ENCODE results near the gene MTCL3.

MTCL3 gene

DNA sequence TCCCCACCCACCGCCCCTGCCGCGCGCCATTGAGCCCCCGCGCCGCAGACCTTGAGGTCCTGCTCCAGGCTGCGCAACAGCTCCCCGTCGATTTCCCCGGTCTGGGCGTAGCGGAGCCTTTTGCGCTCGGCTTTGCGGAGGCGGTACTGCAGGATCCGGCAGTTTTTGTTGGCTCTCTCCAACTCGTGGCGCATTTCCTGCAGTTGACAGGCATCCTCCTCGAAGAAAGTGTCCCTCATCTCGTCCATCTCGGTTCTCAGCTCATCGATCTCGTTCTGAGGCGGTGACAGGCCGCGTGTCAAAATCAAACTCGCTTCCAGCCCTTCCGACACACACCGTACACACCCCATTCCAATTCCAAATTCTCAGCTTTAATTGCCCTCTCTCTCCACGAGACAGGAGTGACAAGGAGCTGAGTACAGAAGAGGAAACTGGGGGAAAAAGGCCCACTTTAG is 4.3 kb downstream of the MTCL3 start:
- no peak for FAIRE-seq

DNA sequence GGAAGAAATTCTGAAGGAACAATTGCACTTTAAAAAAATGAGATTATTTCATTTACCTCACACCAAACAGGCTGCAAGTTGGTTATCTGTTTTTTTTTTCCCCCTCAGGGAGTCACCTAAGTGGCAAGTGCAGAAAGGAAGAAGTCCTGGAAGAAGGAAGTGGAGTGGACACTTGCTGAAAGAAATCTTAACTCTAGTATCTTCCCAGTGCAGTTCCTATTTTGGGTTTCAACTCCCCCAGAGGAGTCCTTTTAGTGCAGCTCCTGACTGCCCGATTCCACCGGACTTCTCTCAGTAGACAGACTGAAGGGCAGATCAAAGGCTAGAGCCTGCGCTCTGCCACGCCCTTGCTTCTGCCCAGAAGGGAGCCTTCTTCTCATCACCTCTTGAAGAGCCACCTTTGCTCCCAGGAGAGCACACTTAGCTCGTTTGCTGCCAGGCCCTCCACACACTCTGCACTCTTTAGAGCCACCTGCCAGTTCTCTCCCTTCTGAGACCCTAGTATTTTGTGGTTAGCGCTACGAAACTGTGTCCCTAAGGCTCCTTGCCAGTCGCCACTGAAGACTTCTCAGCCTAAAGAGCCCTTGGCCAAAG is 4.9 kb downstream of the MTCL3 start:
- FAIRE-seq = no peak

DNA sequence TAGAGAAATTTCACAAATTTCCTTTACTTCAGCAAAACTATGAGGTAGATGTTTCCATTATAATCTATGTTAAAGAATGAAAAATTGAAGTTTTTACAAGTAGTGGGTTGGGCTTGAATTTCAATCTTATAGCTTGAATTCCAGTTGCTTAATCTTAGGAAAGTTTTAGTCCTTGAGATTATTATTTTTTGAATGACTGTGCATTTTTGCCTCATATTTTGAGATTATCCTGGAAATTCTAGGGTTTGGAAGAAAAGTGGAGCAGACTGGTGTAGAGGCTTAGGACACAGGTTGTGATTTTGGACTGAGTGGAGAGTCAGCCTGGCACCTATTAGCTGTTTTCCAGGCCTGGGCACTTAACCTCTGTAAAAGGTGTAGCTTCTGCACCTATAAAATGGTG is 5.7 kb downstream of the MTCL3 start:
- FAIRE-seq = no peak

DNA sequence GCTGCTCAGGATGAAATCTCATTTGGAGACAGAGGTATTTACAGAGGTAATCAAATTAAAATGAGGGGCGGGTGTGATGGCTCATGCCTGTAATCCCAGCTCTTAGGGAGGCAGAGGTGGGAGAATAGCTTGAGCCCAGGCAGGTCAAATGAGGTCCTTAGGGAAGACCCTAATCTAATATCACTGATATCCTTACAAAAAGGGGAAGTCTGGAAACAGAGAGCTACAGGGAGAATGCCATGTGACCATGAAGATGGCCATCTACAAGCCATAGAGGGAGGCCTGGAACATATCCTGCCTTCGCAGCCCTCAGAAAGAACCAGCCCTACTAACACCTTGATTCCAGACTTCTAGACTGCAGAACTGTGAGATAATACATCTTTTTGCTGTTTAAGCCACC is 8.3 kb downstream of the MTCL3 start:
- no peak for FAIRE-seq

DNA sequence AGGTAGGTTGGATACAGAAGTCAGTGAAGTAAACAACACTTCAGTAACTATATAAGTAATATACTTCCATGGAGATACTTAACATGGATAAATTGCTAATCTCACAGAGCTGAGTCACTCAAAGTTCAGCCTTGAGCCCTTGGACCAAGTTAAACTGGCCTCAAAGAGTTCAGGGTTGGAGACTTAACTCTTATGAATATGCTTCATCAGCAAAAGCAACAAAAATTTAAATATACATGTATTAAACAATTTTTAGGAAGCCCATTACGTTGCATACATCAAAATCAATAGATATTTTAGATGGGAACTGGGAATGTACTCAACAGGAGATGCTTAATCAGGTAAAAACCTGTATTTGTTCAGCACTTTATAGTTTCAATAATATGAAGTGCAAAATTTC is 12.2 kb downstream of the MTCL3 start:
- FAIRE-seq = no peak

DNA sequence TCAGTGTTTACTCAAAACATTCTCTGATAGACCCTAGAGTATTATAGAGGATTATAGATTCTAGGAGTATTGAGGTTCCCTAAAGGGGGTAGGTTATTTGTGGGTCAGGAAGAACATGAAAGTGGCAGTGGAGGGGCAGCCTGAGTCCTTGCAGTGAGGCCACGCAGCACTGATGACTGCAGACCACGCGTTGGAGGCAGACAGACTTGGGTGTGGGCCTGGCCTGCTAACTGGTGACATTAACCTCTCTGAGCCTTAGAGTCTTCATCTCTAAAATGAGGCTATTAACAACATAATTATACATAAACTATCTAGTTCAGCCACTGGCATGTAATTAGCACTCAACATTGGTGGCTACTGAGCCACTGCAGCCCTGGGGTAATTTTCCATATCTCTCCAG is 16.1 kb downstream of the MTCL3 start:
- FAIRE-seq = no peak

DNA sequence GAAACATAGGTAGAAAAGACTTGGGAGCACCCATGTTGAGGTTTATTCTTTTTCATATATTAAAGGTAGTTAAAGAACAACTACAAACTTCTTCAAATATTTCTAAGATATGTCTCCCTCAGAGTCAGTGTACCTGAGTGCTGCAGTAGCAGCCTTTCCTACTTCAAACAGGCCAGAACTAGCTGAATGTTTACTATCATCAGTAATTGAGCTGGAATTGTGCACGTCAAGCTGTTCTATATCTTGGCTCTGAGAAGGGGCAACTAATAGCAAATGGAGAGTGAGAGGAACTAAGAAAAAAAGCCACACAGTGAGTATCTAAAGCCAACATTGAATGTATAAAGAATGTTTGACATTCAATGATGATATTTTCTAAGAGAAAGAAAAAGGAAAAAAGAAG is 21.7 kb downstream of the MTCL3 start:
- FAIRE-seq = no peak

DNA sequence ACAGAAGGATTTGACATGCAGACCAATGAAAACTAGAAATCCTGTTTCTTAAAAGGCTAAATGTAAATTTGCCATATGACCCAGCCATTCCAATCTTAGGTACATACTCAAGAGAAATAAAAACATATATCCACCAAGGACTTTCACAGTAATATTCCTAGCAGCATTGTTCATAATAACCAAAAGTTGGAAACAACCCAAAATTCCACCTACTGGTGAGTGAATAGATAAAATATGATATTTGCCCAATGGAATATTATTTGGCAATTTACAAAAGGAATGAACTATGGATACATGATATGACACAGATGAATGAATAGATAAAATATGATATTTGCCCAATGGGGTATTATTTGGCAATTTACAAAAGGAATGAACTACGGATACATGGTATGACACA is 22.7 kb downstream of the MTCL3 start:
- no peak for FAIRE-seq

DNA sequence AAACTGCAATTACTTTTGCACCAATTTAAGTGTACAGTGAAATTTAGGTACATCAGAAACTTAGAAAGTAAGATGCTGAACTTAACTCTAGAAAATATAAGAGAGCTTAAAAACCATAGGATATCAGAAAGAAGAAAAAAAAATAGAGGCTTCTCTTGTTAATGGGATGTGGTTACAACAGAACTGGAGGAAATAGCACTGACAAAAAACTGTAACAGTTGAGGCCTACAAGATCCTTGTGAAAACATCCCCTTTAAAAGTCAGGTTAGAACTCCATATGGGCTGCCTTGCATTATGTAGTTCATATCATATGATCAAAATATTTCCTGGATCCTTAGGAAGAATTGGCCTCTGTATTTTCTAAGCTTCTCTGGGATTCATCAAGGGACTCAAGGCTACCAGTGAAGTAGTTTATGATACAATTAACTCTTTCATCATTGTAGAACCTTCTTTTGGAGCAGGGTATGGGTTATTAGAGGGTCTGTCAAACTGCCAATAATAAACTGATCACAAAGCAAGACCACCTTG is 24.8 kb downstream of the MTCL3 start:
- no peak for FAIRE-seq

DNA sequence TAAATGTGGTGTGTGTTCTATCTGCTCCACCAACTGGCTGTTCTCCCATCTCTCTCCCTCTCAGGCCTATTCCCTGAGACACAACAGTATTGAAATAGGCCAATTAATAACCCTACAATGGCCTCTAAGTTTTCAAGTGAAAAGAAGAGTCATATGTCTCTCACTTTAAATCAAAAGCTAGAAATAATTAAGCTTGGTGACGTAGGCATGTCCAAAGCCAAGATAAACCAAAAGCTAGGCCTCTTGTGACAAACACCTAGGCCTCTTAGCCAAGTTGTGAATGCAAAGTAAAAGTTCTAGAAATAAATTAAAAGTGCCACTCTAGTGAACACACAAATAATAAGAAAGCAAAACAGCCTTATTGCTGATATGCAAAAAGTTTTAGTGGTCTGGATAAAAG is 29.9 kb downstream of the MTCL3 start:
- no peak for FAIRE-seq

DNA sequence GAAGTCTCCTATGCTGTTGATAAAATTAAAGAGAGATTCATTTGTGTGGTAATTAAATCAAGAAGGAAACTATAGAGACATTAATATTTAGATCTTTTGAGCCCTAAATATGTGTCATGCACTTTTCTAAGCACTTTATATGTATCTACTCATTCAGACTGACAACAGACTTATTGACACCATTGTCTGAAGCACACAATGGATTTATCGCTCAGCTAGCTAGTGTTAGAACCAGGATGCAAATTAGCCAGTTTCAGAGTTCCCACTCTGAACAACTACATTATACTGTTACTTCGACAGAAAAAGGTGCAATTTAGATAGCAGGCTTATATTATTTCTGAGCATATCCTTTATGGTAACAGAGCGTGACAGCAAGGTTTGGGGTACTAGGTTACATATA is 32.2 kb downstream of the MTCL3 start:
- FAIRE-seq = no peak

DNA sequence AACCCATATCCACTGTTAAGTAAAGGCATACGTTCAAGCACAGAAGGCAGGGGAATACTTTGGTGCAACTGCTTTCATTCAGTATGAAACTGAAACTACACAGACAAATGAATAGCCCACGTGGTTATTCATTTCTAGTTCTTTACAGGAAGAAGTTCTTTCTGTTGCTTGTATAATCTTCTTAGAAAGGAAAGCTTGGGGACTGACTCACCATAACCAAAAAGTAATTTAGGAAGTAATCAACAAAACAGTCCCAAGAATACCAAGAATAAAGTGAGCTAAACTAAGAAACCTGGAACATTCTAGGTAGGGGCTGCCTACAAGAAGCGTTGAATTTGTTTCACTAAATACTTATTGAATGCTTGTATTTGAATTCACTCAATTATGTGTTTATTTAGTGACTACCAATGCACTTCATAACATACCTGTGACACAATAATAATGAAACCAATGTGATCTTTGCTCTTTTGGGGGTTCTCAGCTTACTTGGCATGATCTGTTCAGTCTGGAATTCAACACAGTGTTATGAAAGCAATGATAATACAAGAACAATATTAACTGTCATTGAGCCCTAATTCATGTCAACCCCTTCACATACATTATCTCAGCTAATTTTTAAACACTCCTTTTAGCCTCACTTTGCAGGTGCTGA is 34.8 kb downstream of the MTCL3 start:
- no peak for FAIRE-seq

DNA sequence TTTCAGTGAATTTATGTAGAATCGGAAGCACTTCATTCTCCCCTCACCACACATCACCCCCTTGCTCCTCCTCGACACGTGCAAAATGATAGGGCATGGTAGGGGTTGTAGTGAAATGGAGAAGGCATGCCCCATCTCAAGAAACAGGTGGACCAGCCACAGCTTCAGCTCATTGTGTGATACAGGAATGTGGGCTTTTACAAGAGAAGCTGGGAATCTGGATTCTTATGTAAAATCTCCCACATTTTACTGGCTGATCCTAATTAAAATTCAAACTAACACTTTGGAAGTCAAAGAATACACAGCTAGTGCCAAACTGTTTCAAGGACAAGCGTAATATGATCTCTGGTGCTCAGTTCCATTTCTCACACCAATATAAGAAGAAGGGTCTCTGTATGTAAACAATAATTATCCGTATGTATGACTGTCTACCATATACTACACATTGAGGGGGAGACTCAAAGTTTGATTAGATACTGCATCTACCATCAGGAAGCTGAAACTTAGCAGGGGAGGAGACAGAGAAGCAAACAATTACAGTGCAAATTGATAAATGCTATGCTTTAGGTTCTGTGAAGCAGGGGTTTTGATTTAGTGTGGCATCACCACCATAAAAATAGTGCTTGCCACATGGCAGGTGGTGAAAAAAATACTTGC is 35.6 kb downstream of the MTCL3 start:
- FAIRE-seq = no peak

DNA sequence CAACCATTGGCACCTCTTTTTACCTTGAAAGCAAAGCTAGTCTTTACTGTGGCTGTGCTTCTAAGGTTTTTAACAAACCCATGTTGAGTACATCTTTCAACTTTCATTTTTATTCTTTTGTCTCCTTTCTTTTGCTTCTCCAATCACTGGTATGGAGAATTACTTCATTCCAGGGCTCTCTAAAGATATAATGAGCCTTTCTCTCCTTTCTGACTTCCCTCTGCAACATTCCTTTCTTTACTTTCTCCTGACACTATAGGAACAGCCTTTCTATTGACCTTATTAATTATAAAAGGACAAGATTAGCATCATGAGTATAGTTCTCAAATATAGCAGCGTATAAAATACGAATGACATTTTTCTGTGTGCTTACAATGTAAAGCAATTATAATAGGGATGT is 36.8 kb downstream of the MTCL3 start:
- no peak for FAIRE-seq

DNA sequence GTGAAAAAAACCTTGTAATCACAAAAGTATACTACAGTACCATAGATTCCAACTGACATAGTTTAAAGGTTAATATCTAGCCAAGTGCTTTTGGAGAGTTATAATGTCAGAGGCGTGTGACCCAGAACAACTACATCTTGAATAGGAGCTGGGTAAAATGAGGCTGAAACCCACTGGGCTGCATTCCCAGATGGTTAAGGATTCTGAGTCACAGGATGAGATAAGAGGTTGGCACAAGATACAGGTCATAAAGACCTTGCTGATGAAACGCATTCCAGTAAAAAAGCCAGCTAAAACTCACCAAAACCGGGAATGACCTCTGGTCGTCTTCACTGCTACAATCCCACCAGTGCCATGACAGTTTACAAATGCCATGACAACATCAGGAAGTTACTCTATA is 37.5 kb downstream of the MTCL3 start:
- no peak for FAIRE-seq

DNA sequence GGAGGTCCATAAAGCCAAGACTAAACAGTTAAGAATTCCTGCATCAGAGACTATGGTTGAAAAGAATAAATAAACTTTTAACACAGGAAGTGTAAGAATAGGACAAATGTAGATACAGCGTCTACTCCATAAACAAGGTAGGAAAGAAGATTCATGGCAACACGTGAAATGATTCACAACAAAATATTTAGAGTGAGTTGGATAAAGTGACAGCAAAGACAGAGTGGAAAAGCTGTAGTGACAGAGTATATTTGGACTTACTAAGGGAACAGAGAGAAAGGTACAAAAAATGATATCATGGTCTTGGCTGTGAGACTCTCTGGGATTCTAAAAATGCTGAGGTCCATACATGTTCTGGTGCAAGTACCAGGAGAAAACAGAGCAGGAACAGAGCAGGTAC is 38.0 kb downstream of the MTCL3 start:
- FAIRE-seq = no peak

DNA sequence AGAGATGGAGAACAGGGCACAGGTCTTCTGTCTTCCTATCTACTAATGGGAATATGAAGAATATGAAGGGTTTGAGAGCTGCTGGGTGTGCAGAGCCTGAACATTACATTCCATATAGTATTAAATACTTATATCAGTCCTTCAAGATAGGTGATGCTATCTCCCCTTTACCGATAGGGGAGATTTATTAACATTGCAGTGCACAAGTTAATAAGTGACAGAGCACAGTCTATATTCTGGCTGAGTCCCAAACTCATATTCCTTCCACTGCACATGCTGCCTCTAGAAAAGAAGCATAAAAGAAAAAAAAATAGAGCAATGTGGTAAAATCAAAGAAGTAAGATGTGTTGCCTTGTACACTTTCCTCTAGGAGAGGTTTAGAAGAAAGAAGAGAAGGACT is 41.5 kb downstream of the MTCL3 start:
- FAIRE-seq = no peak

DNA sequence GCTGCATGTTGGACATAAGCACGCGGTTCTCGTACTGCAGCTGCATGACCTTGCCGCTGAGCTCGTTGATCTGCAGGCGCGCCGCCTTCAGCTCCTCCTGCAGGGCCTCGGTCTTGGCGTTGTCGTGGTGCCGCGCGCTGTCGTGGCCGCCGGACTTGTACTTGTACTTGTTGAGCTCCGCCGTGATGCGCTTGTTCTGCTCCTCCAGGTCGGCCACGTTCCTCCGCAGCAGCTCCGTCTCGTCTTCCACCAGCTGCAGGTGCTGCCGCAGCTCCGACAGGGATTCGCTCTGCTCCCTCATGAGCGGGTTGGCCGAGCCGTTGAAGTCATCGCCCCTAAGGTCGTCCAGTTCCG is 43.3 kb downstream of the MTCL3 start:
- no peak for FAIRE-seq

DNA sequence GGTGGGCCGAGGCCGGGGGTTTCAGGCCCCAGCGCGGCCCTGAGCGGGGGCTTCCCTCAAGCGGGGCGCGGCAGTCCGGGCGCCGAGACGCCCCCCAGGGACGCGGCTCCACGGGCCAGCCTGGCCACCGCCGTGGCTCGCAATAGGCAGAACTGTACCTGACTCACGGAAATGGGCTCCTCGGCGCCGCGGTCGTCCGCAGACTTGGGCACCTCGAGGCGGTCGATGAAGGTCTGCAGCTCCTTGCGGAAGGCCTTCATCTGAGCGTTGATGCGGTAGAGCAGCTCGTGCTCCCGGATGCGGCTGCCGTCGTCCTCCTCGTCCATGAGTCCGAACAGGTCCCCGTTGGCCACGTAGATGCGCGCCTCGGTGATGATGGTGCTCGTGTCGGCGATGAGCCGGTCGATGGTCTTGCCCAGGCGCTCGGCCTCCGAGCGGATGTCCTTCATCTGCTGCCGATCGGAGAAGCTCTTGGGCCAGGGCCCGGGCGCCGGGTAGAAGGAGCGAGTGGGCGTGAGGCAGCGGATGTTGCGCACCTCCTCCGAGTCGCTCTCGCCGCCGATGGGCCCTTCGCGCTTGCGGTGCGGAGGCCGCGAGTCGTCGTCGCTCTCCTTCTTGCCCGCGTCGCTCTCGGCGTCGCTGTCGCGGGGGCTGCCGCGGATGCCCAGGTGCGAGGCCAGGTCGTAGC is 43.9 kb downstream of the MTCL3 start:
- no peak for FAIRE-seq

DNA sequence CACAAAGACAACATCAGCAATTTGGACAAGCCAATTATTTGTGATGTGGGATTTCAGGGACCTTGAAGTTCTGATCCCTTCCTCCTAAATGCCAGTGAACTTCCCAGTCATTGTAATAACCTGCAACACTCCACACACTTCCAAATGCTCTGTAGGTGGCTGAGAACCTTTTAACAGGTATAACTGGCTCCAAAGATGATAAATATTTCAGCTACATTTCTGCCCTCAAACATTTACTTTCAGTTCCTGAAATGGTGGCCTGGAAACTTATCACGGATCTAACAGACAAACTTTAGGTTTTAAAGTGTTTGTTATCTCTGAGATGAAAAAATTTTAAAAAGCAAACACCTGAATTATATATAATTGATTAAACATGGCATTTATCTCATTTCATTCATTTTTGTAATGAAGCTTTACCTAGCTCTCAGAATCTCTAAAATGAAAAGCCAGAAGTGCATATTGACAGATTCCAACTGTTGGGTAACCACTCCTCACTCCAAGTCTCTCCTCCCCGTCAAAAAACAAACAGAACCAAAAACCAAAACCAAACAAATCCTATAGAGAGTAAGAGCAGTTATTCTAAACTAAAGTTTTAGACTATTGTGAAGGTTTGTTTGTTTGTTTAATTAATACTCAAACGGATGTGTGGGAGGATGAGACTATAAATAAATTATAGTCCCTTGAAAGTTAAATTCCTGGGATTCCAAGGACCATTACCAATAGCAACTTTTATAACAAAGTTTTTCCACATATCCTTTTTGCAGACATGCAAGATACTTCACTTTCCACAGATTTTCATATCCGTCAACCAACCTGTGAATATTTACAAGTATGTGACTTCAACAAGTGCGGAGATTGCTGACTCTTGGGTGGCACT is 47.5 kb downstream of the MTCL3 start:
- no peak for FAIRE-seq

DNA sequence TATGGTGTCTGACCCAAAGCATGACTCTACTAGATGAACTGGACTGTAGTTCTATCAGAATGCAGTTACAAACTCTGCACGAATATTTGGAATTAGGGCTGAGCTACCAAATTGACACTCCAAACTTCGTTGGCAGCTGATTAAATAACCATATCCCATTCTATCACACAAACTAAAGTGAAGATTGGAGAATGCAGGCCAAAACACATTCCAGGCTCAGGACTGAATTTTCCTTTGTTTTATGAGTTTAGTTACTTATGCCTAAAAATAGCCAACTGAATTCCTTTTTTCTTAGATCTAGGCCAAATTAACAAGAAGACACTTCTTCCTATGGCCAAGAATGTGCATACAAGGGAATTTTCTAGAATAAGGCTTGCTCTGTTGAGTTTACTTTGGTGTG is 50.2 kb downstream of the MTCL3 start:
- FAIRE-seq = no peak

DNA sequence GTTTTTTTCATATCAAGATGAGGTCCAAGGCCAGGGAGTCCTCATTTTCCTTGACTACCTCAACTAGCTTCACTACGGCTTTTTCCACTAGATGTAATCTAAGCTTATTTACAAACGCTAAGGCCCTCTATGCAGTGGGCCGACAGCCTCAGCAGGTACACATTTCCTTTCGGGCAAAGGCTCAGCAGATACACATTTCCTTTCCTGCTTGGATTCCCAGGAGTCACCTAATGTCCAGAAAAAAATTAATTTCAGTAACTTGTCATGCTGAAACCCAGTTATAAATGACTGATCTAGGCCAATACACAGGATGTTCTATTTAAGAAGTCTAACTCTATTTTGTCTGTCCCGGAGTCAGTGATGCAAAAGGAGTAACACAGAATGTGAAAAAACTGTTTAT is 52.7 kb downstream of the MTCL3 start:
- no peak for FAIRE-seq
